Astrocyte of the spinal cord (primary cell): ENCODE results near the gene SPHK2.

ENCODE experiments used
- DNase-seq: peaks from one replicate; pipeline ENCODE4 v3.0.0; 2011; ENCODE audit warnings: low read depth, low spot score
- H3K4me3 ChIP-seq: 2 replicates; pipeline ENCODE4 v1.5.1; 2011; ENCODE audit warnings: low read depth, mild to moderate bottlenecking, low read length, moderate library complexity
- in situ Hi-C: cut with HindIII; loops from 2 replicates; pipeline ENCODE4 v1.10.0; 2017; ENCODE audit warnings: low sequenced_read_pairs
- TF ChIP-seq, protein P1 (sequence below): IDR thresholded peaks from 2 replicates; pipeline ENCODE4 v1.5.1; 2012; ENCODE audit warnings: low read depth, mild to moderate bottlenecking, low read length, inconsistent platforms

The SPHK2 gene

DNA sequence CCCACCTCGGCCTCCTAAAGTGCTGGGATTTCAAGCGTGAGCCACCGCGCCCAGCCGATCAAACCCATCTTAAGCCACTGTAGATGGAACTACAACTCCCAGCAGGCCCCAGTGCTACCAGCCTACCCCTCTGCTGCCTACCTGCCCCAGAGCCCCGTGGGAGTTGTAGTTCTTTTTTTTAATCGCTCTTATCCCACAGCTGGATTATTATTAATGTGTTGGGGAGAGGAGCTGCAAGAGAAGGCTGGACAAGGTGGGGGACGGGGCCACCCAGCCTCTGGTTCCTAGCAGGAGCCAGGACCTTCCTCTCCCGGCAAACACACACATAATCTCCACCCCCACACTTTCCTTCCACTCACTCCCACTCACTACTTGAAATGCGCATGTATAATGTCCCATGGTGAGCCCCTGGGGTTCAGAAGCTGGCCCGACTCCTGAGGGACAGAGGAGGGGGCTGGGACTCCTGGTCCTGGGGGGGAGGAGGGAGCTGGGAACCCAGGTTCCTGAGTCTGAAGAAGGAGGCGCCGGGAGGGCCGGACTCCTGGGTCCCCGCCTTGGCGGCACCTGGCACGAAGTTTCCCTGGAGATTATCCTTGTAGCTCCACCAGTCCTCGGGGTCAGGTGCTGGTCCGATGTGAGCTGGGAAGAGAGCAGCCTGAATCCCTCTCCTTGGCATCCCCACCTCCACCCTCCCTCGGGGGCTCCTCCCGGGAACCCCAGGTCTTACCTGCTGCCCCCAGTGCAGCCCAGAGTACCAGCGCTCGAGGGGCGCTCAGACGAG, 25.7 kb downstream of the SPHK2 start:
- in situ Hi-C loops = no loop called here
- peak overlapping the region; percentile 42 for H3K4me3 ChIP-seq
- DNase-seq = peak; percentile 74
- TF ChIP-seq, protein P1, sequence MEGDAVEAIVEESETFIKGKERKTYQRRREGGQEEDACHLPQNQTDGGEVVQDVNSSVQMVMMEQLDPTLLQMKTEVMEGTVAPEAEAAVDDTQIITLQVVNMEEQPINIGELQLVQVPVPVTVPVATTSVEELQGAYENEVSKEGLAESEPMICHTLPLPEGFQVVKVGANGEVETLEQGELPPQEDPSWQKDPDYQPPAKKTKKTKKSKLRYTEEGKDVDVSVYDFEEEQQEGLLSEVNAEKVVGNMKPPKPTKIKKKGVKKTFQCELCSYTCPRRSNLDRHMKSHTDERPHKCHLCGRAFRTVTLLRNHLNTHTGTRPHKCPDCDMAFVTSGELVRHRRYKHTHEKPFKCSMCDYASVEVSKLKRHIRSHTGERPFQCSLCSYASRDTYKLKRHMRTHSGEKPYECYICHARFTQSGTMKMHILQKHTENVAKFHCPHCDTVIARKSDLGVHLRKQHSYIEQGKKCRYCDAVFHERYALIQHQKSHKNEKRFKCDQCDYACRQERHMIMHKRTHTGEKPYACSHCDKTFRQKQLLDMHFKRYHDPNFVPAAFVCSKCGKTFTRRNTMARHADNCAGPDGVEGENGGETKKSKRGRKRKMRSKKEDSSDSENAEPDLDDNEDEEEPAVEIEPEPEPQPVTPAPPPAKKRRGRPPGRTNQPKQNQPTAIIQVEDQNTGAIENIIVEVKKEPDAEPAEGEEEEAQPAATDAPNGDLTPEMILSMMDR = no peak

DNA sequence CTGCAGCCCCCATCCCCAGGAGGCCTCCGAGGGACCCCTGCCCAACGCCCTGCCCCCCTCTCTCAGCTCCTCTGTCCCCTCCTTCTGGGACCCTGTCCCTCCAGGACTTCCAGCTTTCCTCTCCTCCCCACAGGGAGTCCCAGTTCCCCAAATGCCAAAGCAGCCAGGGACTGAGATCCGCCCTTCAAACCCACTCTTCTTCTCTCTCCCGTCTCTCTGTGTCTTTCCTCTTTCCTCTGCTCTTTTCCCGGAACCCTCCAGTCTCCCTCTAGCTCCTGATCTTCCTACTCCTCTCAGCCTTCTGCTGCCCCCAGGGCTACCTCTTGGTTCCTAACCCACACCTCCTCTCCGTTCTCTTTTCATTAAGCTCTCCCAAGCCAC, 26.3 kb downstream of the SPHK2 start:
- TF ChIP-seq, protein P1 = no peak
- in situ Hi-C loops = no loop called here
- peak overlapping the region; percentile 42 for H3K4me3 ChIP-seq
- no peak for DNase-seq

DNA sequence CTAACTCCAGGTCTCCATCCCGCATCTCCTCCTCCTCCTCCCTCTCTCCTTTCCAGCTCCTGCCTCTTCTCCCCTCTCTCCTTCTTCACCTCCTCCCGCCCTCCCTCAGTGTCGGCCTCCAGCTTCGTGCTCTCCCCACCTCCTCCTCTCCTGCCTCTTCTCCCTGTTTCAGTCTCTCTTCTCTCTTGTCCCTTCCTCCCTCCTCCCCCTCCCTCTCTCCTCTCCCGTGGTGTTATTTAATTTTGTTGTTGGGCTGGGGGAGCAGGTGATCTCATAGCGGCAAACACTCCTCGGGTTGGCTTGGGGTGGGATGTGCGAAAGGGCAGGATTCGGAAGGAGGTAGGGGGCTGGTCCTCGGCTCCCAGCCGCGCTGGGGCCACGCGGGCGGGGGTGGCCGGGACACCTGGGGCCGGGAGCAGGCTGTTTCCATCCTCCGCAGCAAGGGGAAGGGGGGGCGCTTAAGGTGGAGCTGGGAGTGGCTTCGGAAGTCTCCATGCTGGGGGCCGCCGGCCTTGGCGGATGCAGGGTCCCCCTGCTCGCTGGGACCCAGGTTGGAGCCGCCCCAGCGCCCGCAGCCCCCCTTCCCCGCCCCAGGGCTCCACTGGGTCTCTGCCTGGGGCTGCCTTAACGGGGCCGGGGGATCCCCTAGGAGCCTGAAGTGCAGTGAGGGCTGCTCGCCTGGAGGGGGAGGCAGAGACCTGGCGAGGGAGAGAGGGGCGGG, 26.9 kb downstream of the SPHK2 start, which contains the start of gene CA11:
TSS of gene CA11 (minus strand) at position 187 of the 721 bp plus-strand sequence. CDS start 555 bp downstream, outside the sequence.
- DNase-seq = peak; percentile 80
- in situ Hi-C loops = no loop called here

DNA sequence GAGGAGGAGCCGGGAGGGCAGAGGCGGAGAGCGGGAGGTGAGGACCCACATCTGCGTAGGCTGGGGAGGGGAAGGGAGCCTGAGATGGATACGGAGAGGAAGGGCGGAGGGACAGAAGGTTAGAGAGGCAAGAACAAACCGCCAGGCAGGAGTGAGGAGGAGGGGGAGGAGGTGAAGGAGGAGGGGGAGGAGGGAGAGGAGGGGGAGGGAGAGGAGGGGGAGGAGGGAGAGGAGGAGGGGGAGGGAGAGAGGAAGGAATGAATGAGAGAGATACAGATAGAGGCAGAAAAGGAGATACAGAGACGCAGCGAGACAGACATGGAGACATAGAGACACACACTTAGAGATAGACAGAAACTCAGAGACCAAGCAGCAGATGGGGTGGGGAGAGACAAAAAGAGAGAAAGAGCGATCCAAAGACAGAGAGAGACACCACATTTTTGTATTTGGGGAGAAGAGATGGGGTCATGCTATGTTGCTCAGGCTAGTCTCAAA, 27.5 kb downstream of the SPHK2 start:
- TF ChIP-seq, protein P1 = no peak
- DNase-seq = no peak
- peak overlapping the region; percentile 42 for H3K4me3 ChIP-seq
- in situ Hi-C loops = no loop called here

More for the DNA sequence above, 26.9 kb downstream of the SPHK2 start, which contains the start of gene CA11:
- TF ChIP-seq, protein P1 = peak; percentile 88
- peak within 1 kb of the TSS; percentile 42 for H3K4me3 ChIP-seq

DNA sequence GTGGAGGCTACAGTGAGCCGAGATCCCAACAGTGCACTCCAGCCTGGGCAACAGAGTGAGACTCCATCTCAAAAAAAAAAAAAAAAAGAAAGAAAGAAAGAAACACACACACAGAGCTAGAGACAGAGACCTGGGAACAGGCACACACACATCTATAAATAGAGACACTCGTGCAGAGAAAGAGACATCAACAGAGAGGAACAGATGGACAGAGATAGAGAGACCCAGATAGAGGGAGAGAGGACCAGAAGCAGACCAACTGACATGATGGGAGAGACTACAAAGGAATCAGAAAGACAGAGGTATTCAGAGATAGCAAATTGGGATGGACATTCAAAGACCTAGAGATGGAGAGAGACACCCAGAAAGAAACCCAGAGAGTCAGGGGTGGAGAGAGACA, 28.8 kb downstream of the SPHK2 start:
- no peak overlapping the region for H3K4me3 ChIP-seq
- no peak for DNase-seq
- TF ChIP-seq, protein P1 = no peak
- in situ Hi-C loops = no loop called here

DNA sequence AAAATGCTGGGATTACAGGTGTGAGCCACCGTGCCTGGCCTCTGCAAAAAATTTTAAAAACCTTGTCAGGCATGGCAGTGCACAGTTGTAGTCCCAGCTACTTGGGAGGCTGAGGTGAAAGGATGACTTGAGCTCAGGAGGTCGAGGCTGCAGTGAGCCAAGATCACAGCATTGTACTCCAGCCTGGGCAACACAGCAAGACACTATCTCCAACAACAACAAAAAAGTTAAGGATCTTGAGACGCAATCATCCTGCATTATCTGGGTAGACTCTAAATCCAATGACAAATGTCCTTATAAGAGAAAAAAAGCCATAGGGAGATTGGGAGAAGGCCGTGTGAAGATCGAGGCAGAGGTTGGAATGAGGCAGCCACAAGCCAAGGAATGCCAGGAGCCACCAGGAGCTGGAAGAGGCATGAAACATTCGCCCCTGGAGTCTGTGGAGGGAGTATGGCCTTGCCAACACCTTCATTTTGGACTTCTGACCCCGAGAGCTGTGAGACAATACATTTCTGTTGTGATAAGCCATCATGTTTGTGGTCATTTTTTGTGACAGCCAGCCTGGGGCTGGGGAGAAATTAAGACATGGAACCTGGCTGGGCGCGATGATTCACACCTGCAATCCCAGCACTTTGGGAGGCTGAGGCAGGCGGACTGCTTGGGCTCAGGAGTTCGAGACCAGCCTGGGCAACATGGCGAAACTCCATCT, 31.8 kb downstream of the SPHK2 start:
- in situ Hi-C loops = no loop called here
- H3K4me3 ChIP-seq = no peak overlapping the region
- TF ChIP-seq, protein P1 = no peak
- DNase-seq = no peak
